ENCODE data around the gene ACOX2. TPM values are rescaled to one million over a fixed set of nuclear protein-coding genes. Genes with fewer than 3 reads are reported as not detected.

Gene ACOX2
- total and polyA plus RNA-seq, 9 donors, result 6.8 to 57.7 (median 23.7) TPM

- Histone ChIP-seq H3K36me3 (no peaks in the 10 kb centered on the region), H3K27ac (no peak overlapping the region), H3K27me3 (no peaks in the 10 kb centered on the region), H3K4me3 (no peak overlapping the region), H3K4me1 (ENCODE audit: insufficient read depth) (no peaks in the 10 kb centered on the region), H3K9me3 (no peaks in the 10 kb centered on the region)
- WGBS, 3 donors, result 80 to 85% (median 83%) methylated on average over 5 of the region's 5 CpGs
- TF ChIP-seq POLR2A (IDR thresholded peaks at IDR 0.05), result no peak
- no peak for TF ChIP-seq CTCF (IDR thresholded peaks at IDR 0.05)
- TF ChIP-seq EP300 (IDR thresholded peaks at IDR 0.05), result no peak
- intact Hi-C loops (cut with DNase I), result no loop called here
- DNase-seq, result no peak
These were observed 14.1 kb downstream of the ACOX2 start for GRCh38 chr3:58522759-58523425.

DNA sequence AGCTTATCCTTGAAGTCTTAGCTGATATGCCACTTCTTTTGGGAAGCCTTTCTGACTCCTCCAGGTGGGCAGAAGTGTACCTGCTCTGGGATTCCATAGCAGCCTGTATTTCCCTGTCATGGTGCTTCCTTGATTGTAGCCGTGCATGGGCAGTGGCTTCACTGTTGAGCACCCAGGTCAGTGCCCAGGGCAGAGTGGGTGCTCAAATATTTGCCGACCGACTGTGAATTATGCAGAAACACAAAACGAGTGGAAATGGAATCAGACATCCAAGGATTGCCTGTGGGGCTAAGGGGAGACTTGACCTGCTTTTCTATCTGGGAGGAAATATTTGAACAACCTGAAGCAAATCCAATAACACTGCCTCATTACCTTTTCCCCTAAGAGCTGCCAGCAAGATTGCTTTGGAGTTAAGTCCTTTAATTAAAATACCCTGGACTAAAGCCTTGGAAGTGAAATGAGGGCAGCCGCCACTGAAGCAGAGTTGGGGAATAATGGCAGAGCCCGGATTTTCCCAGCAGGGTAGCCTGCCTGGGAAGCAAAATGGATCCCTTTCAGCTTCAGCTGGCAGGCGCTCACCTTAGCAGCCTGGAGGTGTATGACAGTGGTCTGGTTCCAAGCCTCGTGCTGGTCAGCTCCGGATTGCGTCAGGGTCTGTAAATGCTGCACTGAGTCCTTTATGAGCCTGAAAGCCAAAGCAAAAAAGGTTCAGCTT is 14.9 kb downstream of the ACOX2 start:
- TF ChIP-seq CTCF (IDR thresholded peaks at IDR 0.05) (no peak), POLR2A (IDR thresholded peaks at IDR 0.05) (no peak), EP300 (IDR thresholded peaks at IDR 0.05) (no peak)
- no peaks in the 10 kb centered on the region for H3K9me3 ChIP-seq
- DNase-seq, result no peak
- H3K4me3 ChIP-seq, result no peak overlapping the region
- H3K27ac ChIP-seq, result no peak overlapping the region
- intact Hi-C loops (cut with DNase I), result no loop called here
- H3K36me3 ChIP-seq, result no peaks in the 10 kb centered on the region
- WGBS, 3 donors, result 74 to 81% (median 79%) methylated on average over 10 of the region's 10 CpGs
- no peaks in the 10 kb centered on the region for H3K27me3 ChIP-seq
- no peaks in the 10 kb centered on the region for H3K4me1 ChIP-seq (ENCODE audit: insufficient read depth)

DNA sequence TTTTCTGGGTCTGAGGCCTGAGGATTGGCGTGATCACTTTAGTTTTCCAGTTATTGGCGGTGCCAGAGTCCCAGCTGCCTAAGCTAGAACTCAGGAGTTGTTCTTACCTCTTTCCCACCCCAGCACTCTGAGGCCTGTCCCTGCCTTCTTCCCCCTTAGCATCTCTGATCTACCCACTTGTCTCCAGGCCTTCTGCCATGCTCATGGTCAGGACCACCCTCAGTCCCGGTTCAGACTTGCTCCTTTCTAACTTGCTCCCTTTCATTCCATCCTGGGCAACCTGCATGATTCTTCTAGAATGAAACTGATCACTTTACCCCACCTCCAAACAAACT is 15.7 kb downstream of the ACOX2 start:
- TF ChIP-seq POLR2A (IDR thresholded peaks at IDR 0.05), result no peak
- no peak for TF ChIP-seq EP300 (IDR thresholded peaks at IDR 0.05)
- TF ChIP-seq CTCF (IDR thresholded peaks at IDR 0.05), result no peak
- H3K9me3 ChIP-seq, result no peaks in the 10 kb centered on the region
- DNase-seq, result no peak
- H3K27me3 ChIP-seq, result no peaks in the 10 kb centered on the region
- H3K27ac ChIP-seq, result no peak overlapping the region
- no peaks in the 10 kb centered on the region for H3K36me3 ChIP-seq
- H3K4me1 ChIP-seq (ENCODE audit: insufficient read depth), result no peaks in the 10 kb centered on the region
- H3K4me3 ChIP-seq, result no peak overlapping the region
- WGBS, 3 donors, result 85 to 91% (median 89%) methylated on average over 3 of the region's 3 CpGs
- intact Hi-C loops (cut with DNase I), result no loop called here

DNA sequence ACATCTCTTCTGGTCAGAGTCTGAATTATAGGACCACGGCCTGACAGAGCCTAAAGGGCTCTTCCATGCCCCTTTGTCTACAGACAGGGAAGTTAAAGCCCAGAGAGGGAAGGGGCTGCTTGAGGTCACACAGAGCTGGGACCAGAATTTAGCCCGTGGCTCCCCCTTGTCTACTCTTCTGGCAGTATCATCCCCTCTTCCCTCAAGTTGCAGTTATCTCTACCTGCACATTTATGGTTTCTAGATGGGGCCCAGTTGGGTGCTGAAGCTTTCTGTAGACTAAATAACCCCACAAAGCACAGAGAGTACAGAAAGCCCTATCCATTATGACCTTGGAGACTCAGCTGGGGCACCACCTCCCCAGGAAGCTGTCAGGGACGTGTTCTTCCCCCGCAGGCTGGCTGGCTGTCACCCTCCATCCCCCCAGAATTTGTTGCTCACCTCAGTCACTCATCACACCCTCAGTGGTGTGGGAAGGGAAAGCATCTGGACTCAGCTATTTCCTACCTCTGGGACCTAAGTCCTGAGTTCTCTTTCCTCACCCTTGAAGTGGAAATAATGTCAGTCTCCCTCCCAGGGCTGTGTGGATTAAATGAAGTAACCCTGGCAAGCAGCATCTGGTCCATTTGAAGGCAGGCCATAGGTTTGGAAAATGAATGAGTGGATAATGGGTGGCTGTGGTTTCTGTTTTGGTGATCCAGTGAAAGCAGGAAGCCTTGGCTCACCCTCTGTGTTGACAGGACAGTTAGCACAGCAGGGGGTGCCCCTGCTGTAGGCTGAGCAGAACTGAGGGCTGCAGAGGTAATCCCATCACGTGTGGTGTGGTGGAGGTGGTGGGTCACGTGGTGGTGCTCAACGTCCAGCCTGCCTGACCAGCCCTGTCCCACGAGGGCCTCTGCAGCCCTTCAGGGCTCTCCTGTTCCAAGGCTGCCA is 16.3 kb downstream of the ACOX2 start:
- DNase-seq, result no peak
- H3K36me3 ChIP-seq, result no peaks in the 10 kb centered on the region
- TF ChIP-seq EP300 (IDR thresholded peaks at IDR 0.05) (no peak), CTCF (IDR thresholded peaks at IDR 0.05) (no peak), POLR2A (IDR thresholded peaks at IDR 0.05) (no peak)
- no peak overlapping the region for H3K27ac ChIP-seq
- H3K4me3 ChIP-seq, result no peak overlapping the region
- H3K9me3 ChIP-seq, result no peaks in the 10 kb centered on the region
- intact Hi-C loops (cut with DNase I), result no loop called here
- H3K27me3 ChIP-seq, result no peaks in the 10 kb centered on the region
- 27 to 39% (median 29%) methylated on average over 8 of the region's 8 CpGs for WGBS, 3 donors
- no peaks in the 10 kb centered on the region for H3K4me1 ChIP-seq (ENCODE audit: insufficient read depth)
